ENCODE measurements around the gene ELAVL2.

DNA sequence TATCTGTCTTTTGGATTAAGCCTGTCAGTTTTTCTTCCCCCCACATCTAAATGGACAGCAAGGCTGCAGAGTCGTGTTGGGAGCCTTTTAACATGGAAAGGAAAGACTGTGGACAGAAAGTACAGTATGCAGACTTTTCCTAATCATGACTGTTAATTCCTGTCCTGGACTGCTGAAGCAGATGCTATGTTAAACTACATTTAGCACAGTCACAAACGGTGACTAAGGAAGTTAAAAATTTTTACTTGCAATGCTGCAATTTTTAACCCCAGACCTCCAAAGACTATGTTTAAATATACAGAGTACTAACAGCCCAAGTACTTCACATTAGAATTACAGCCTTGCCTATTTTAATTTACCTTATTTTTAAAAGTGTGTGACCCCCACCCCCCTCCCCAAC, 51.8 kb downstream of the ELAVL2 start:
- TF ChIP-seq ZFP30 (CRISPR knock-in tag; IDR thresholded peaks at IDR 0.05) (no peak), RARB (CRISPR knock-in tag; IDR thresholded peaks at IDR 0.05) (no peak), ZNF70 (CRISPR knock-in tag; IDR thresholded peaks at IDR 0.05) (no peak), GLIS3 (CRISPR knock-in tag; IDR thresholded peaks at IDR 0.05) (no peak), ARNTL (CRISPR knock-in tag; IDR thresholded peaks at IDR 0.05; ENCODE audit: borderline replicate concordance, low read depth) (no peak), ZC3H10 (CRISPR knock-in tag; IDR thresholded peaks at IDR 0.05) (no peak)
- TF ChIP-seq, protein P1, sequence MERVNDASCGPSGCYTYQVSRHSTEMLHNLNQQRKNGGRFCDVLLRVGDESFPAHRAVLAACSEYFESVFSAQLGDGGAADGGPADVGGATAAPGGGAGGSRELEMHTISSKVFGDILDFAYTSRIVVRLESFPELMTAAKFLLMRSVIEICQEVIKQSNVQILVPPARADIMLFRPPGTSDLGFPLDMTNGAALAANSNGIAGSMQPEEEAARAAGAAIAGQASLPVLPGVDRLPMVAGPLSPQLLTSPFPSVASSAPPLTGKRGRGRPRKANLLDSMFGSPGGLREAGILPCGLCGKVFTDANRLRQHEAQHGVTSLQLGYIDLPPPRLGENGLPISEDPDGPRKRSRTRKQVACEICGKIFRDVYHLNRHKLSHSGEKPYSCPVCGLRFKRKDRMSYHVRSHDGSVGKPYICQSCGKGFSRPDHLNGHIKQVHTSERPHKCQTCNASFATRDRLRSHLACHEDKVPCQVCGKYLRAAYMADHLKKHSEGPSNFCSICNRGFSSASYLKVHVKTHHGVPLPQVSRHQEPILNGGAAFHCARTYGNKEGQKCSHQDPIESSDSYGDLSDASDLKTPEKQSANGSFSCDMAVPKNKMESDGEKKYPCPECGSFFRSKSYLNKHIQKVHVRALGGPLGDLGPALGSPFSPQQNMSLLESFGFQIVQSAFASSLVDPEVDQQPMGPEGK (CRISPR knock-in tag; IDR thresholded peaks at IDR 0.05; ENCODE audit: borderline replicate concordance), result no peak
